ENCODE results near the gene TUBGCP2.

DNA sequence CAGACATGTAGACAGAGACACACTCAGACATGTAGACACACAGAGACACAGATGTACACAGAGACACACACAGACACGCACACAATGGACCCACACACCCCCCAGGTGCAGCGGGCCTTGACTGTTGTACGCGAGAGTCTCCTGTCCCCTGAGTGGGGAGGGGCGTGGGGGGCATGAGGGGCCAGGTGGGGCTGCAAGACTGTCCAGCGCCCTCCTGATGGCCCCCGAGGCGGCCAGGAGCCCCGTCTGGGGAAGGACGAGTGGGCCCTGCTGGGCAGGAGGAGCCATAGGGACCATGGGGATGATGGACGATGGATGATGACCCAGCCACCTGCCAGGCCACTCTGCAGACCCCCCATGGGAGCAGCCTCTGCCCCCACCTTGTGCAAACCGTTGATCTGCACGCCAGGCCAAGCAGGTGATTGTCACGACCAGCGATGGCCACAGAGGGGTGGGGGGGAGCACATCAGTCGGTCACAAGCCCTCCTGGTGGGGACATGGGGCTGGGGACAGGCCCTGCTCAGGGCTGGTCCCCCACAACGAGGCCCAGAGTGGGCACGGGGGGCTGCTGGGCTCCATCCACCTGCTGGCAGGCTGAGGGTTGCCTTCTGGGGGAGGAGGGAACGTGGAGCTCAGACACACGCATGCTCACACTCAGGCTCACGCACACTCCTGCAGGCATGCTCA lies 59.4 kb downstream of the TUBGCP2 start:
- TF ChIP-seq, protein P1, sequence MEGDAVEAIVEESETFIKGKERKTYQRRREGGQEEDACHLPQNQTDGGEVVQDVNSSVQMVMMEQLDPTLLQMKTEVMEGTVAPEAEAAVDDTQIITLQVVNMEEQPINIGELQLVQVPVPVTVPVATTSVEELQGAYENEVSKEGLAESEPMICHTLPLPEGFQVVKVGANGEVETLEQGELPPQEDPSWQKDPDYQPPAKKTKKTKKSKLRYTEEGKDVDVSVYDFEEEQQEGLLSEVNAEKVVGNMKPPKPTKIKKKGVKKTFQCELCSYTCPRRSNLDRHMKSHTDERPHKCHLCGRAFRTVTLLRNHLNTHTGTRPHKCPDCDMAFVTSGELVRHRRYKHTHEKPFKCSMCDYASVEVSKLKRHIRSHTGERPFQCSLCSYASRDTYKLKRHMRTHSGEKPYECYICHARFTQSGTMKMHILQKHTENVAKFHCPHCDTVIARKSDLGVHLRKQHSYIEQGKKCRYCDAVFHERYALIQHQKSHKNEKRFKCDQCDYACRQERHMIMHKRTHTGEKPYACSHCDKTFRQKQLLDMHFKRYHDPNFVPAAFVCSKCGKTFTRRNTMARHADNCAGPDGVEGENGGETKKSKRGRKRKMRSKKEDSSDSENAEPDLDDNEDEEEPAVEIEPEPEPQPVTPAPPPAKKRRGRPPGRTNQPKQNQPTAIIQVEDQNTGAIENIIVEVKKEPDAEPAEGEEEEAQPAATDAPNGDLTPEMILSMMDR (IDR thresholded peaks at IDR 0.05): no peak
- TF ChIP-seq POLR2AphosphoS5 (IDR thresholded peaks at IDR 0.05) (no peak), POLR2A (IDR thresholded peaks at IDR 0.05) (no peak), EP300 (IDR thresholded peaks at IDR 0.05) (no peak)

Data from suprapubic skin (tissue), 4 donors.